B cell (primary cell): ENCODE results near the gene PFDN1. TPM values are rescaled to one million over a fixed set of nuclear protein-coding genes. Genes with fewer than 3 reads are reported as not detected.

ENCODE experiments used
- ATAC-seq: fragments of 200-7000 bp; cut with Tn5 transposase; one replicate; pipeline ENCODE4 v1.10.0; 2021; ENCODE audit warnings: low read depth, mild to moderate bottlenecking, moderate number of reproducible peaks, moderate library complexity
- CTCF ChIA-PET: fragments of 350-600 bp; sonication (Branson Sonifier 250); formaldehyde crosslinking; loops from one replicate; lab custom pipeline; 2021; ENCODE audit warnings: antibody characterized with exemption, inconsistent platforms; lab: Charles Lee
- POLR2A ChIA-PET: fragments of 350-600 bp; sonication (Branson Sonifier 250); formaldehyde crosslinking; loops from one replicate; lab custom pipeline; 2021; ENCODE audit warnings: antibody characterized with exemption; lab: Charles Lee
- DNase-seq: peaks from one replicate; pipeline ENCODE4 v3.0.0; 2013
- H2AFZ ChIP-seq: 2 replicates; pipeline ENCODE4 v1.6.1; 2012; ENCODE audit warnings: mild to moderate bottlenecking, low read depth, low read length; ENCODE audit not compliant: insufficient read depth, poor library complexity, severe bottlenecking
- H3K27ac ChIP-seq, 2 donors: 1 replicate in 1 of 2; 2 replicates in 1 of 2; pipeline ENCODE4 v1.5.1; 2012 to 2013; ENCODE audit warnings: low read length in 2 of 2, mild to moderate bottlenecking in 2 of 2, moderate library complexity in 1 of 2
- H3K27me3 ChIP-seq, 4 experiments: fragments of 200-600 bp in 1 of 4; sonication (generic) in 1 of 4; replicated peaks in 1 of 4; 1 replicate in 2 of 4; 2 replicates in 2 of 4; pipeline versions ENCODE4 v1.6.1 to v1.7.0; 2013 to 2016; ENCODE audit warnings: low read length in 3 of 4, mild to moderate bottlenecking in 2 of 4, mixed read lengths in 1 of 4, moderate library complexity in 1 of 4; ENCODE audit not compliant: insufficient read depth in 4 of 4, control insufficient read depth in 3 of 4; ENCODE audit errors: control extremely low read depth in 1 of 4
- H3K36me3 ChIP-seq, 2 experiments: replicated peaks in 1 of 2; 1 replicate in 1 of 2; 2 replicates in 1 of 2; pipeline versions ENCODE4 v1.6.1 to v1.7.1; 2013; ENCODE audit warnings: low read length in 1 of 2; ENCODE audit not compliant: insufficient read depth in 2 of 2, control insufficient read depth in 1 of 2; ENCODE audit errors: control extremely low read depth in 1 of 2, extremely low read depth in 1 of 2
- H3K4me1 ChIP-seq, 2 donors: fragments of 200-600 bp in 1 of 2; sonication (generic) in 1 of 2; 1 replicate in 1 of 2; 2 replicates in 1 of 2; pipeline versions ENCODE4 v1.5.1 to v1.6.1; 2013 to 2017; ENCODE audit warnings: low read length in 2 of 2; ENCODE audit not compliant: control insufficient read depth in 2 of 2, insufficient read depth in 2 of 2
- H3K4me2 ChIP-seq: replicated peaks from 2 replicates; pipeline ENCODE3; 2012; ENCODE audit warnings: mild to moderate bottlenecking, low read depth, low read length; ENCODE audit not compliant: poor library complexity, severe bottlenecking
- H3K4me3 ChIP-seq, 5 experiments: fragments of 200-600 bp in 1 of 5; sonication (generic) in 1 of 5; 1 replicate in 3 of 5; 2 replicates in 2 of 5; pipeline versions ENCODE4 v1.5.1 to v1.7.0; 2011 to 2016; ENCODE audit warnings: low read length in 4 of 5, mild to moderate bottlenecking in 4 of 5, low read depth in 2 of 5, control low read depth in 1 of 5, moderate library complexity in 1 of 5; ENCODE audit not compliant: insufficient read depth in 1 of 5; ENCODE audit errors: control extremely low read depth in 1 of 5, extremely low read depth in 1 of 5
- H3K79me2 ChIP-seq: fragments of 200-600 bp; sonication (generic); one replicate; pipeline ENCODE4 v1.6.0; 2016; ENCODE audit warnings: low read length; ENCODE audit not compliant: control insufficient read depth, insufficient read depth
- H3K9ac ChIP-seq: fragments of 200-600 bp; sonication (generic); 2 replicates; pipeline ENCODE4 v1.6.1; 2017; ENCODE audit warnings: mild to moderate bottlenecking, low read length, moderate library complexity
- H3K9me3 ChIP-seq, 3 donors: one replicate each; pipeline versions ENCODE4 v1.6.1 to v1.7.1; 2013; ENCODE audit warnings: low read length in 2 of 3; ENCODE audit not compliant: control insufficient read depth in 2 of 3, insufficient read depth in 1 of 3; ENCODE audit errors: control extremely low read depth in 1 of 3
- H4K20me1 ChIP-seq: 2 replicates; pipeline ENCODE4 v1.6.0; 2012; ENCODE audit warnings: mild to moderate bottlenecking, low read length; ENCODE audit not compliant: insufficient read depth, control insufficient read depth, poor library complexity, severe bottlenecking
- H3K27ac Mint-ChIP-seq: one replicate; pipeline ENCODE4 v1.8.0; 2021; ENCODE audit warnings: mixed read lengths
- H3K27me3 Mint-ChIP-seq: one replicate; pipeline ENCODE4 v1.8.0; 2021; ENCODE audit warnings: mixed read lengths
- H3K4me1 Mint-ChIP-seq: one replicate; pipeline ENCODE4 v1.8.0; 2021; ENCODE audit warnings: mixed read lengths
- H3K4me3 Mint-ChIP-seq: one replicate; pipeline ENCODE4 v1.8.0; 2021; ENCODE audit warnings: mixed read lengths
- H3K9me3 Mint-ChIP-seq: one replicate; pipeline ENCODE4 v1.8.0; 2022; ENCODE audit warnings: mixed read lengths; ENCODE audit not compliant: insufficient read depth
- EZH2 ChIP-seq: IDR thresholded peaks from 2 replicates; pipeline ENCODE4 v1.6.1; 2012; ENCODE audit warnings: borderline replicate concordance, low read depth, mild to moderate bottlenecking, moderate library complexity, low read length; ENCODE audit not compliant: insufficient read depth, poor library complexity, severe bottlenecking
- WGBS: methylation state at CpG from one replicate; pipeline ENCODE4 v1.1.5; 2013; ENCODE audit warnings: missing lambda C conversion rate; ENCODE audit not compliant: insufficient coverage; 5-methylcytosine and 5-hydroxymethylcytosine counted together
- intact Hi-C: fragments of 100-400 bp; cut with micrococcal nuclease; formaldehyde crosslinking; loops from one replicate; pipeline ENCODE4 v1.10.0; 2022
- polyA plus RNA-seq: library from polyadenylated mRNA; depleted of rRNA; stranded (reverse); fragments of >200 nt; gene quantifications from 2 replicates; pipeline ENCODE4 v1.2.3, GENCODE V29; 2012
- total RNA-seq, 2 donors: library from RNA; stranded (reverse); fragments of 120-200 nt in 1 of 2; gene quantifications; 1 replicate in 1 of 2; 2 replicates in 1 of 2; pipeline versions ENCODE4 v1.2.3 to v1.2.4, GENCODE V29; 2013 to 2022
- TF ChIP-seq, protein P1 (sequence below): fragments of 200-600 bp; IDR thresholded peaks from one replicate; pipeline ENCODE4 v1.8.0; 2022; ENCODE audit warnings: antibody characterized with exemption, mild to moderate bottlenecking

The PFDN1 gene
- total and polyA plus RNA-seq, 2 donors (not counting 1 experiment from before 2014, with no cell fraction given): 30.3 to 31.2 TPM

DNA sequence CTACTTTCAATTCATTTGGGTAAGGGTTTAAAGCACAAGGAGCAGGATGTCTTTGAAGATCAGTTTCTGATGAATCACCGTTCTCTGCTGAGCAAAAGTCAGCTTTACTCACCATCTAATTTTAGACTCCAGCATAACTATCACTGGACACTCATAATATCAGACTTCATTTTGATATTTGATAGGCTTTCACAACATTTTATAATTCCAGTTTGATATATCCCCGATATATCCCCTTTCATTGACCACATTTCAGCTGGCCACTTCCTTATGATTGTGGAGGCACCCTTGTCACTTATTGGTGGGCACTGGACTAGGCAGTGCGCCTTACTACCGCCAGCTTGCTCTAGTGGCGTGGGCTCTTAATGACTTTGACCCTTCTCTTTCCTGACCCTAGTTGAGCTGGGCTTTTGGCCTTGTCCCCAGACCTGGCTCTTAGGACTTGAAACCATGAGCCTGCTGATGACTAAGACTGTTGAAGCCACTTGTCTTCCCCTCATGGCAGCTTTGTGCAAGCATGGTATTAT is 81.1 kb downstream of the PFDN1 start:
- Mint-ChIP-seq H3K27ac (no peak overlapping the region), H3K4me1 (no peaks in the 10 kb centered on the region), H3K4me3 (no peak overlapping the region), H3K9me3 (no peaks in the 10 kb centered on the region), H3K27me3 (no peaks in the 10 kb centered on the region)
- WGBS: 95% methylated on average over 4 of the region's 5 CpGs
- ATAC-seq: no peak
- Histone ChIP-seq H2AFZ (no peak overlapping the region), H3K27ac (no peak overlapping the region), H3K4me1 (no peaks in the 10 kb centered on the region), H3K4me3 (no peak overlapping the region), H3K79me2 (no peaks in the 10 kb centered on the region), H3K36me3 (no peaks in the 10 kb centered on the region), H3K4me2 (no peak overlapping the region), H4K20me1 (no peaks in the 10 kb centered on the region), H3K9me3 (no peaks in the 10 kb centered on the region), H3K27me3 (no peaks in the 10 kb centered on the region), H3K9ac (no peak overlapping the region)
- POLR2A ChIA-PET: no interaction called here
- intact Hi-C loops: no loop called here
- DNase-seq: no peak
- TF ChIP-seq EZH2: no peak
- TF ChIP-seq, protein P1, sequence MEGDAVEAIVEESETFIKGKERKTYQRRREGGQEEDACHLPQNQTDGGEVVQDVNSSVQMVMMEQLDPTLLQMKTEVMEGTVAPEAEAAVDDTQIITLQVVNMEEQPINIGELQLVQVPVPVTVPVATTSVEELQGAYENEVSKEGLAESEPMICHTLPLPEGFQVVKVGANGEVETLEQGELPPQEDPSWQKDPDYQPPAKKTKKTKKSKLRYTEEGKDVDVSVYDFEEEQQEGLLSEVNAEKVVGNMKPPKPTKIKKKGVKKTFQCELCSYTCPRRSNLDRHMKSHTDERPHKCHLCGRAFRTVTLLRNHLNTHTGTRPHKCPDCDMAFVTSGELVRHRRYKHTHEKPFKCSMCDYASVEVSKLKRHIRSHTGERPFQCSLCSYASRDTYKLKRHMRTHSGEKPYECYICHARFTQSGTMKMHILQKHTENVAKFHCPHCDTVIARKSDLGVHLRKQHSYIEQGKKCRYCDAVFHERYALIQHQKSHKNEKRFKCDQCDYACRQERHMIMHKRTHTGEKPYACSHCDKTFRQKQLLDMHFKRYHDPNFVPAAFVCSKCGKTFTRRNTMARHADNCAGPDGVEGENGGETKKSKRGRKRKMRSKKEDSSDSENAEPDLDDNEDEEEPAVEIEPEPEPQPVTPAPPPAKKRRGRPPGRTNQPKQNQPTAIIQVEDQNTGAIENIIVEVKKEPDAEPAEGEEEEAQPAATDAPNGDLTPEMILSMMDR: no peak
- CTCF ChIA-PET: interaction anchor here (1.4 kb wide), 1 partner anchor 130 kb away, joined by 5 read pairs; no protein-coding TSS in a partner anchor

DNA sequence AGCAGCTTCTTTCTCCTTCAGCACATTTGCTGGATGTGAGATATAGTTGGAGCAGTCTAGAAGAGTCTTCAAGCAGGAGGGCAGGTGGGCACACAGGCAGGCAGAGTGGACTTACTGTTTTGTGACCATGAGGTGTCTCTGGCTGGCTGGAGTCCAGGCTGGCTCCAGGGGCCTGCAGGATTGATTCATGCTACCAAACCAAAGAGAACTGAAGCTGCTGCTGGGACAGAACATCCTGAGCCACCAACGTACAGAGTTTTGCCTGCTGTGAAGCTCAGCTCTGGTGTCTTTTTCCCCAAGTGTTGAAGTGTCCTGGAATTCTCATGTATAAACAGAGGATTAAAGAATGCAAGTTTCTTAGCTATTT is 82.2 kb downstream of the PFDN1 start:
- no peaks in the 10 kb centered on the region for H3K4me1 ChIP-seq
- Mint-ChIP-seq H3K27ac (no peak overlapping the region), H3K4me1 (no peaks in the 10 kb centered on the region), H3K9me3 (no peaks in the 10 kb centered on the region), H3K27me3 (no peaks in the 10 kb centered on the region), H3K4me3 (no peak overlapping the region)
- ChIA-PET POLR2A (no interaction called here), CTCF (interaction anchor here (1.2 to 1.4 kb wide), 2 partner anchors 22 to 131 kb away, joined by 3 to 5 read pairs; no protein-coding TSS in a partner anchor)
- no peaks in the 10 kb centered on the region for H3K27me3 ChIP-seq
- no peak overlapping the region for H3K9ac ChIP-seq
- no peak overlapping the region for H3K4me2 ChIP-seq
- DNase-seq (no peak), ATAC-seq (no peak)
- H3K36me3 ChIP-seq: no peaks in the 10 kb centered on the region
- no peaks in the 10 kb centered on the region for H3K9me3 ChIP-seq
- TF ChIP-seq, protein P1: no peak
- no peak overlapping the region for H3K4me3 ChIP-seq
- WGBS: 100% methylated on average over 1 of the region's 1 CpG
- H3K27ac ChIP-seq: no peak overlapping the region
- no peak overlapping the region for H2AFZ ChIP-seq
- H3K79me2 ChIP-seq: no peaks in the 10 kb centered on the region
- intact Hi-C loops: no loop called here
- no peaks in the 10 kb centered on the region for H4K20me1 ChIP-seq
